GM19438 (cell line): Measurements from ENCODE around the gene CMTM5.
"Not testable (repeated sequence)": the region's sequence is repeated elsewhere in the genome, so short reads cannot be mapped to it uniquely, and the experiment has no call there.

Experiments
- ATAC-seq: cut with Tn5 transposase; IDR thresholded peaks from one replicate; pipeline ENCODE4 v1.9.1; 2021; ENCODE audit warnings: low read depth; ENCODE audit not compliant: unreplicated experiment

The CMTM5 gene

GRCh38 chr14:23377573-23378563, 1.0 kb downstream of the CMTM5 start:
- ATAC-seq = no peak

DNA sequence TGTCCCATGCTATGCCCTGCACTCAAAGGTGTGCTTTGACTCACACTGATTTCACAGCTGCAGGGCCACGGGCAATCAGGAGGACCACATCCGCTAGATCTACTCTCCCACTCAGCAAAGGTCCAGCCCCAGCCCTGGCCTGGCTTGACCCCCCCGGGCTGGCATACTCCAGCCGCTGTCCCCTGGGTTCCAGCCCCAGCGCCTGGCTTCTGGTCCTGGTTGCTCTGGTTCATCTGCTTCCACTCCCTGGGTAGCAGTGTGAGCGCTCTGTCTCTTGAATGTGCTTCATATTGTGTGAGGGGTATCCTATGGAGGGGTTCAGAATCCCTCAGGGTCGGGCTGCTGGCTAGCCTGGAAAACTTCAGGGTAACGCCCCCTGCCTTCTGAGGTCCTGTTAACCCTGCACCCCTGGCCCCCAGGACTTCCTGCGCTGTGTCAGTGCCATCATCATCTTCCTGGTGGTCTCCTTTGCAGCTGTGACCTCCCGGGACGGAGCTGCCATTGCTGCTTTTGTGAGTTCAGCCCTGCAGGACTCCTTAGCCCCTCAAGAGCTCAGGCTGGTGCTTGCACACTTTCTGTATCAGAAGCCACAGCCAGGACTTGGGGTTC, 1.9 kb downstream of the CMTM5 start:
- ATAC-seq = no peak

- ATAC-seq = no peak
Measured at GRCh38 chr14:23379366-23380196, 2.7 kb downstream of the CMTM5 start.

GRCh38 chr14:23380197-23380914, 3.5 kb downstream of the CMTM5 start:
- ATAC-seq = no peak

- ATAC-seq = no peak
Measured at GRCh38 chr14:23380976-23381375, 4.1 kb downstream of the CMTM5 start.

DNA sequence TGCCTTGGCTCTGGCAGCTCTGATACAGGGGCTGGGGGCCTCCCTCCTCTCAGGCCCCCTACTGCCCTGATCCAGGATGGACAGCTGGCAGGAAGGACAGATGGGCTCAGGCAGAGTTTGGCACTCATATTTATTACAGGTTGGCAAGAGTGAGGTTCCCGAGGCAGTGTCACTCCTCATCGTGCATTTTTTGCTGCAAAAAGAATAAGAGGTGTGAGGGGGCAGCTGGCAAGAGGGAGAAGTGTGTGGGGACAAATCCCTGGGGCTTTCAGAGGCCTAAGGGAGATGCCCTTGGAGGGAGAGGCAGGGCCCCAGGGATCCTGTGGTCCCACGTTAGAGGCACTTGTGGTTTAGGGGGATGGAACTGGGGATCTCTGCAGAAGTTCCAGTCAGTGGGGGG, 5.0 kb downstream of the CMTM5 start:
- no peak for ATAC-seq

DNA sequence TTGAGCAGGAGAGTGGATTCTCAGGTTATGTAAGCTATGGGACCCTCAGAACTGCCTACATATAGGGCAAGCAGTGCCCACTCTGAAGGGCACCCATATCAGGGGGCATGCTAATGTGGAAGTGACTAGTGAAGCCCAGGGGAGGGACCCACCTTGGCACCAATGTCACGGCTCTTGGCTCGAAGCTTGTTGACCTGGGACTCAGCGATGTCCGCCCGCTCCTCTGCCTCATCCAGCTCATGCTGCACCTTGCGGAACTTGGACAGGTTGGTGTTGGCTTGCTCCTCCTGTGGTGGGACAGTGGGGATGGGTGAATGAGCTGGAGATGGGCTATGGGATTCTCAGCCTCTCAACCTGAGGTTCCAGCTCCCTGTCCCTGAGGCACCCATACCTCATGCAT, 5.4 kb downstream of the CMTM5 start:
- no peak for ATAC-seq

DNA sequence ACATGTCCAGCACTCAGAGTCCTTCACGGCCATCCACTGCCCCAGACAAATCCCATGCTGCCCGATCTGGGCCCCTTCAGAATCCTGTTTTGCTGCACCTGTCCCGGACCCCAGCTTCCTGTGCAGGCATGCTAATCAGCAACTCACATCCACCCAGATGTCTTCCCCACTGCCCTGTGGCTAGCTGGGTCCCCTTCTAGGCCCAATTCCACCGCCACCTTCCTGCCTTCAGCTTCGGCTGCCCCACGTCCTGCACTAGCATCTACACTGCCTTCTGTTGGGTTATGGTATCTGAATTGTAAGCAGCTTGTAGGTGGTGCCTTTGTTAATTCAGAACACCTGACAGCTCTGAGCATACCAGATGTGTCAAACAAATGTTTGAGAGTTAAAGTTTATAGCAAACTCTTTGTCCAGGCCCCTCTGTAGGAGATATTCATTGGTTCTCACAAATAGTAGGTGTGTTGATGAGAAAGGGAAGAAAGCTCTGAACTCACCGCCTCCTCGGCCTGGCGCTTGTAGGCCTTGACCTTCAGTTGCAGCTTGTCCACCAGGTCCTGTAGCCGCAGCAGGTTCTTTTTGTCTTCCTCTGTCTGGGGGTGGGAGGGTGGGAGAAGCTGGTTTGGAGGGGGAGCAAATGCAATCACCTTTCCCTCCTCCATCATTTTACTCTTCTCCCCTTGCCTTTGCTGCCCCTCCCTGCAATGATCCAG, 6.0 kb downstream of the CMTM5 start:
- ATAC-seq = no peak

DNA sequence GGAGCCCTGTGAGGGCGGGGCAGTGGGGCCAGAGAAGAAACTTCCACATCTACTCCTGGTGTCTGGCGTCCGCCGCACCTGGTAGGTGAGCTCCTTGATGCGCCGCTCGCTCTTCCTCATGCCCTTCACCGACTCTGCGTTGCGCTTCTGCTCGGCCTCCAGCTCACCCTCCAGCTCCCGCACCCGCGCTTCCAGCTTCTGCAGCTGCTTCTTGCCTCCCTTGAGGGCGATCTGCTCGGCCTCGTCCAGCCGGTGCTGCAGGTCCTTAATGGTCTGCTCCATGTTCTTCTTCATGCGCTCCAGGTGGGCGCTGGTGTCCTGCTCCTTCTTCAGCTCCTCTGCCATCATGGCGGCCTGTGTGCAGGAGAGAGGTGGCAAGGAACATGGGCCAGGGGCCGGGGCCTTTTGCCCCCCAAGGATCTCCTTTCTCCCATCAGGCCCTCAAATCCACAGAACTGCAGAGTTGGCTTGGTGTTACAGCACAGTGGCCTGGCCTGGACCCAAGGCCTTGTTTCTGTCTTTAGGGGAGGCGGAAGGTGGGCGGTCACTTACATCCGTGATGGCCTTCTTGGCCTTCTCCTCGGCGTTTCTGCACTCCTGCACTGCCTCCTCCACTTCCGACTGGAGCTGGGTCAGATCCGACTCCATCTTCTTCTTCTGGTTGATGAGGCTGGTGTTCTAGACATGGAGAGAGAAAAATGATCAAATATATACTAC, 7.7 kb downstream of the CMTM5 start:
- no peak for ATAC-seq

GRCh38 chr14:23385244-23385641, 8.4 kb downstream of the CMTM5 start:
- ATAC-seq = no peak

DNA sequence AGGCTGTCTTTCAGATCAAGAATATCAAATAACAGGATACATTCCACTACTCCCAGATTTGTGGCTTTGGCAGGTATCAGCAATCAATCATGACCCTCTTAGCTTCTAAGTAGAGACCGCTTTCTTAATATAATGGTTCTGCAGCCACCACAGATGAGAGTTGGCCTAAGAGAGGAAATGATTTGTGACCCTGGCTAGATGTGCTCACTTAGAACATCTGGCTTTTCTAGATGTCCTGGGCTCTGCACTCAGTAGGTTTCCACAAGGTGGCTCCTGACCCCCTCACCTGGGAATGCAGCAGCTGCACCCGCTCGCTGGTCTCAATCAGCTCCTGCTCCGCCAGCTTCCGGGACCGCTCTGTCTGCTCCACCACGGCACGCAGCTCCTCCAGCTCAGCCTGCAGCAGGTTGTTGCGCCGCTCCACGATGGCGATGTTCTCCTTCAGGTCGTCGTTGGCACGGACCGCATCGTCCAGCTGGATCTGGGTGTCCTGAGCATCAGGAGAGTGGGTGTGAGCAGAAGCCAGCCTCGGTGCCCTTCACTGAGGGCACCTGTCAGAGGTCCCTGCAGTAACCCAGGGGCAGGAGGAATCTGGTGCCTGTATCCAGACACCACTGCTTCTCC, 8.9 kb downstream of the CMTM5 start:
- ATAC-seq = no peak

DNA sequence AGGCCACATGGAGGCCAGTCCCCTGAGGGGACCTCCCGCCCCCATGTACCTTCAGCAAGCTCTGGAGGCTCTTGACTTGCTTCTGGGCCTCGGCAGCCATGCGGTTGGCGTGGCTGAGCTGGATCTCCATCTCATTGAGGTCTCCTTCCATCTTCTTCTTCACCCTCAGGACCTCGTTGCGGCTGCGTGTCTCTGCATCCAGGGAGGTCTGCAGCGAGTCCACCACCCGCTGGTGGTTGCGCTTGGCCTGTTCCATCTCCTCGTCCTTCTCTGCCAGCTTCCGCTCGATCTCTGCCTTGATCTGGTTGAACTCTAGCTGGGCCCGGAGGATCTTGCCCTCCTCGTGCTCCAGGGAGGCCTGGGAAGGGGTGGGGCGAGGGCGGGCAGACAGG, 9.4 kb downstream of the CMTM5 start:
- ATAC-seq = not testable (repeated sequence)

DNA sequence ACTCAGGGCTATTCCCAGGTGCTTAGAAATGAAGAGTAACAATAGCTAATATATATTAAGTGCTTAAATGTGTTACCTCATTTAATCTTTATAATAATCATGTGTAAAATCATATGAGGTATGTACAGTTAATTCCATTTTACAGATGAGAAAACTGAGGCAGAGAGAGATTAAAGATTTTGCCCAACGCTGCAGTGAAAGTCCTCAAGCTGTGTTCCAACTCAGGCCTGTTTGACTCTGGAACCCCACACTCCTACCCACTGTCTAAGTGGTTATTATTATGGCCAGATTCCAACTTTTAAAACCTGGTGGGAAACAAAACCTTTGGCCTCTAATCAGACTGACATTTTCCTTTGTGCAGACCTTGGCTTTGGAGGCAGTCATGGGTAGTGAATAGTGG, 10.2 kb downstream of the CMTM5 start:
- ATAC-seq = no peak

DNA sequence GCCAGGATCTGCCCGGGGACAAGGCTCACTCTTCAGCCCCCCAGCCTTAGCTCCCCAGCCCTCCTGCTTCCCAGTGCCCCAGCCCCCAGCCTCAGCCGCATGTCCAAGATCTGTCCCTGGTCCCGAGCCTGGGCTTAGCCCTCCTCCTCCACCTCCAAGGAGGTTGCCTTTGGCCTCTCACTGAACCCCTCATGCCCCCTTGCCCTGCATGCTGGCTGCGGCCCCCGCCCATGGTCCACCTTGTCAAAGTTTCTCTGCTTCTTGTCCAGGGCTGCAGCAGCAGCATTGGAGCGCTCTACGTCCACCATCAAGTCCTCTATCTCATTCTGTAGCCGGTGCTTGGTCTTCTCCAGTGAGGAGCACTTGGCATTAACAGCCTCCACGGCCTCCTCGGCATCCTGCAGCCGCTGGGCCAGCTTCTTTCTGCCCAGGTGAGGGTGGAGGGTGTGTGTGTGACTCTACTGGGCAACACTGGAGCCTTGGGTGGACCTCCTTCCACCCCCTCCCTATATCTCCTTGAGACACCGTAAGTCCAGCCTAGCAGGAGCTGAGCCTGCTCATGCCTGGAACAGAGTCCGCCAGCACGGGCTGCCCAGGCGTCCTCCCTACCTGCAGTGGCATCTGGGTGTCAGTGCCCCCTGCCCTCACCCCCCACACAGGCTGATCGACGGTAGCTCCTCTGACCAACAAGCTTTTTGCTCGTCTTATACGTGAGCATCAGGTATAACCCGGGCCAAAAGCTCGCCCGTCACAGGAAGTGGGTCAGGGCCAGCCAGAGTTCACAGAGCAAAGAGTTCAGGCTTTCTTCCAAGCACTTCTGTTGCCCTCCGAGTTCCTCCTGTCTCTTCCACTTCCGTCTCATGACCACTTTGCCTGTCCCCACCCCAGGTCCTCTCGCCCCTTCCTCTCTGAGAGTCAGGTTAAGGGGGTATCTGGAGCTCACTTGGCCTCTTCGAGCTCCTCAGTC, 11.4 kb downstream of the CMTM5 start:
- ATAC-seq = no peak

GRCh38 chr14:23388996-23389395, 12.2 kb downstream of the CMTM5 start:
- no peak for ATAC-seq

- no peak for ATAC-seq
Measured at GRCh38 chr14:23389396-23389795, 12.6 kb downstream of the CMTM5 start.

GRCh38 chr14:23389871-23390270, 13.0 kb downstream of the CMTM5 start:
- not testable (repeated sequence) for ATAC-seq

DNA sequence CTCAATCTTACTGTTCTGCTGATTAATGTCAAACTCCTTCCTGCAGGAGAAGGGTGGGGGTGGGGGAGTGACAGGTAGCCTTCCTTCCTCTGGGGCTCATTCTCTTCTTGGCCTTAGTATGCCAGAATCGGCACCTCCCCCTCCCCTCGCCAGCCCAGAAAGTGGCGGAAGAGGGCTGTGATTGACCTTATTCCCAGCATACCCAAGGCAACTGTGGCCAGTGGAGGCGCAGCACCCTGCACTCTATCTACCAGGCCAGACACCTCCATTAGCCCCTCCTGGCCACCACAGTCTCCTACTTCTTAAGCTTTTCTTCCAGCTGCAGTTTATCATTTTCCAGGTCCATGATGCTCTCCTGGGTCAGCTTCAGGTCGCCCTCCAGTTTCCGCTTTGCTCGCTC, 15.8 kb downstream of the CMTM5 start:
- no peak for ATAC-seq
